SJSA1 (cell line): ENCODE data around the gene CBX7. TPM values are rescaled to one million over a fixed set of nuclear protein-coding genes. Genes with fewer than 3 reads are reported as not detected.
"Not testable (repeated sequence)": the region's sequence is repeated elsewhere in the genome, so short reads cannot be mapped to it uniquely, and the experiment has no call there.

Experiments
- DNase-seq, 2 experiments: peaks; one replicate each; pipeline ENCODE4 v3.0.0-alpha.2; 2015 to 2020; ENCODE audit warnings: low spot score in 2 of 2, low read depth in 1 of 2
- H3K27ac ChIP-seq: fragments of 250-450 bp; sonication (Bioruptor Pico); 2 replicates; pipeline ENCODE4 v1.5.1; 2020; ENCODE audit warnings: mild to moderate bottlenecking, moderate library complexity
- H3K27me3 ChIP-seq: fragments of 250-450 bp; sonication (Bioruptor Pico); replicated peaks from 2 replicates; pipeline ENCODE4 v1.5.1; 2020; ENCODE audit warnings: mild to moderate bottlenecking, moderate library complexity
- H3K36me3 ChIP-seq: fragments of 250-450 bp; sonication (Bioruptor Pico); 2 replicates; pipeline ENCODE4 v1.5.1; 2020; ENCODE audit warnings: mild to moderate bottlenecking
- H3K4me1 ChIP-seq: fragments of 250-450 bp; sonication (Bioruptor Pico); replicated peaks from 2 replicates; pipeline ENCODE4 v1.6.1; 2021; ENCODE audit warnings: mild to moderate bottlenecking
- H3K4me3 ChIP-seq: fragments of 250-450 bp; sonication (Bioruptor Pico); 2 replicates; pipeline ENCODE4 v1.5.1; 2020; ENCODE audit warnings: mild to moderate bottlenecking
- H3K9me3 ChIP-seq: fragments of 250-450 bp; sonication (Bioruptor Pico); replicated peaks from 2 replicates; pipeline ENCODE4 v1.5.1; 2020; ENCODE audit warnings: mild to moderate bottlenecking
- total RNA-seq: library from RNA; depleted of rRNA; stranded (reverse); fragments of >200 nt; shearing (Covaris generic); gene quantifications from 2 replicates; pipeline ENCODE4 v1.2.3, GENCODE V29; 2014

CBX7 gene
- total RNA-seq, 1 experiment from 2014 or later: 6.3 TPM

- no peaks in the 10 kb centered on the region; the same call in 1 of the 2 replicates for H3K9me3 ChIP-seq
- H3K4me3 ChIP-seq: no peak overlapping the region
- no peaks in the 10 kb centered on the region for H3K36me3 ChIP-seq
- DNase-seq: peak; percentile 77 to 84
- no peaks in the 10 kb centered on the region for H3K27me3 ChIP-seq
- peaks cover 32% of the 10 kb centered on the region for H3K4me1 ChIP-seq
- no peak overlapping the region for H3K27ac ChIP-seq
These were observed 18.5 kb upstream of the CBX7 start for GRCh38 chr22:39170825-39171622.

GRCh38 chr22:39169797-39170466 is 17.5 kb upstream of the CBX7 start:
- Histone ChIP-seq H3K36me3 (no peaks in the 10 kb centered on the region), H3K27ac (no peak overlapping the region), H3K4me3 (no peak overlapping the region), H3K4me1 (peaks cover 21% of the 10 kb centered on the region), H3K9me3 (no peaks in the 10 kb centered on the region), H3K27me3 (no peaks in the 10 kb centered on the region)
- DNase-seq: no peak

GRCh38 chr22:39166547-39166946 is 14.1 kb upstream of the CBX7 start:
- Histone ChIP-seq H3K4me1 (peaks cover 4% of the 10 kb centered on the region; the same call in 1 of the 2 replicates), H3K27me3 (no peaks in the 10 kb centered on the region), H3K36me3 (no peaks in the 10 kb centered on the region), H3K4me3 (no peak overlapping the region), H3K27ac (no peak overlapping the region), H3K9me3 (no peaks in the 10 kb centered on the region)
- DNase-seq: no peak

GRCh38 chr22:39156093-39156492 is 3.6 kb upstream of the CBX7 start:
- peaks cover 16% of the 10 kb centered on the region for H3K4me1 ChIP-seq
- H3K36me3 ChIP-seq, H3K27me3 ChIP-seq, H3K9me3 ChIP-seq, H3K4me3 ChIP-seq, DNase-seq, H3K27ac ChIP-seq: not testable (repeated sequence)

- H3K27ac ChIP-seq: no peak overlapping the region
- H3K4me1 ChIP-seq: peaks cover 16% of the 10 kb centered on the region
- H3K36me3 ChIP-seq: peaks cover 4% of the 10 kb centered on the region; the same call in 1 of the 2 replicates
These were observed 2.9 kb upstream of the CBX7 start for GRCh38 chr22:39155421-39155820.

GRCh38 chr22:39153220-39153717 is 789 bp upstream of the CBX7 start:
- peaks cover 20% of the 10 kb centered on the region for H3K4me1 ChIP-seq
- H3K4me3 ChIP-seq: peak overlapping the region; percentile 62
- peaks cover 18% of the 10 kb centered on the region for H3K36me3 ChIP-seq
- H3K27ac ChIP-seq: peak overlapping the region; percentile 78
- no peak for DNase-seq
- peaks cover 4% of the 10 kb centered on the region; the same call in 1 of the 2 replicates for H3K27me3 ChIP-seq
- peaks cover 6% of the 10 kb centered on the region; the same call in 1 of the 2 replicates for H3K9me3 ChIP-seq

More at GRCh38 chr22:39155421-39155820, 2.9 kb upstream of the CBX7 start:
- Histone ChIP-seq H3K9me3 (peaks cover 6% of the 10 kb centered on the region; the same call in 1 of the 2 replicates), H3K27me3 (peaks cover 7% of the 10 kb centered on the region; the same call in 1 of the 2 replicates), H3K4me3 (no peak overlapping the region)
- DNase-seq: no peak

- Histone ChIP-seq H3K4me1 (peaks cover 20% of the 10 kb centered on the region), H3K27me3 (peaks cover 4% of the 10 kb centered on the region; the same call in 1 of the 2 replicates), H3K36me3 (peaks cover 19% of the 10 kb centered on the region), H3K9me3 (peaks cover 4% of the 10 kb centered on the region; the same call in 1 of the 2 replicates), H3K27ac (peak overlapping the region; percentile 73), H3K4me3 (peak overlapping the region; percentile 62)
- no peak for DNase-seq
These were observed 413 bp downstream of the CBX7 start for GRCh38 chr22:39152024-39152510.

GRCh38 chr22:39151329-39151975 is 1.0 kb downstream of the CBX7 start:
- Histone ChIP-seq H3K27me3 (peaks cover 4% of the 10 kb centered on the region; the same call in 1 of the 2 replicates), H3K9me3 (peaks cover 4% of the 10 kb centered on the region; the same call in 1 of the 2 replicates), H3K27ac (no peak overlapping the region), H3K4me3 (peak overlapping the region; percentile 62), H3K4me1 (peaks cover 20% of the 10 kb centered on the region), H3K36me3 (peaks cover 19% of the 10 kb centered on the region)
- no peak for DNase-seq

- H3K4me3 ChIP-seq: no peak overlapping the region
- DNase-seq: no peak
- H3K27me3 ChIP-seq: peaks cover 4% of the 10 kb centered on the region; the same call in 1 of the 2 replicates
- peaks cover 4% of the 10 kb centered on the region; the same call in 1 of the 2 replicates for H3K9me3 ChIP-seq
- H3K4me1 ChIP-seq: peaks cover 23% of the 10 kb centered on the region
- peaks cover 19% of the 10 kb centered on the region for H3K36me3 ChIP-seq
- H3K27ac ChIP-seq: no peak overlapping the region
These were observed 1.6 kb downstream of the CBX7 start for GRCh38 chr22:39150848-39151215.

- Histone ChIP-seq H3K27ac (no peak overlapping the region), H3K27me3 (peaks cover 4% of the 10 kb centered on the region; the same call in 1 of the 2 replicates), H3K9me3 (peaks cover 6% of the 10 kb centered on the region; the same call in 1 of the 2 replicates), H3K36me3 (peaks cover 22% of the 10 kb centered on the region), H3K4me1 (peaks cover 27% of the 10 kb centered on the region), H3K4me3 (no peak overlapping the region)
- no peak for DNase-seq
These were observed 2.3 kb downstream of the CBX7 start for GRCh38 chr22:39149915-39150847.

GRCh38 chr22:39148727-39149535 is 3.5 kb downstream of the CBX7 start:
- peaks cover 40% of the 10 kb centered on the region for H3K4me1 ChIP-seq
- DNase-seq: peak in 1 of 2 experiments; percentile 33
- H3K4me3 ChIP-seq: no peak overlapping the region
- peaks cover 7% of the 10 kb centered on the region; the same call in 1 of the 2 replicates for H3K9me3 ChIP-seq
- no peak overlapping the region for H3K27ac ChIP-seq
- peaks cover 23% of the 10 kb centered on the region for H3K36me3 ChIP-seq
- H3K27me3 ChIP-seq: no peaks in the 10 kb centered on the region
